Endothelial cell of coronary artery (primary cell): Measurements from ENCODE around the gene CTAGE4. TPM values are rescaled to one million over a fixed set of nuclear protein-coding genes. Genes with fewer than 3 reads are reported as not detected.

Experiments used
- total RNA-seq: library from RNA; depleted of rRNA; stranded (reverse); fragments of >200 nt; gene quantifications from 2 replicates; pipeline ENCODE4 v1.2.3, GENCODE V29; 2014

CTAGE4 gene
- 0.18 and 0.56 TPM in 2 replicates for total RNA-seq

GRCh38 chr7:144183166-144183565, at the start of gene CTAGE4:
Gene CTAGE4, plus strand, starts transcription at chr7:144183466. Its CDS starts 38 bp downstream, at chr7:144183504.

GRCh38 chr7:144195212-144195872, 12.1 kb downstream of the CTAGE4 start, which contains the start of gene ARHGEF35:
Gene ARHGEF35, minus strand, starts transcription at chr7:144195833. Its CDS starts 7,450 bp downstream, at chr7:144188383.

Other genes with a start within 250 kb of the CTAGE4 start
- not detected in 2 replicates for gene OR2F2, start 248.2 kb upstream of the CTAGE4 start, total RNA-seq
- gene OR2F1, start 228.6 kb upstream of the CTAGE4 start, total RNA-seq: not detected in 2 replicates
- 0.09 TPM in 1 of 2 replicates, not detected in the other for gene OR6B1, start 183.1 kb upstream of the CTAGE4 start, total RNA-seq
- not detected in 2 replicates for gene OR2A5, start 134.5 kb upstream of the CTAGE4 start, total RNA-seq
- not detected in 2 replicates for gene OR2A25, start 113.7 kb upstream of the CTAGE4 start, total RNA-seq
- not detected in 2 replicates for gene OR2A12, start 97.2 kb upstream of the CTAGE4 start, total RNA-seq
- gene OR2A2, start 73.9 kb upstream of the CTAGE4 start, total RNA-seq: not detected in 2 replicates
- not detected in 2 replicates for gene OR2A14, start 60.3 kb upstream of the CTAGE4 start, total RNA-seq
- gene ARHGEF35, start 12.4 kb downstream of the CTAGE4 start, total RNA-seq: 0.18 and 0.56 TPM in 2 replicates
- 0.09 TPM in 1 of 2 replicates, not detected in the other for gene OR2A42, start 56.1 kb downstream of the CTAGE4 start, total RNA-seq
- gene OR2A7, start 81.3 kb downstream of the CTAGE4 start, total RNA-seq: under 0.01 and 0.09 TPM in 2 replicates
- not detected in 2 replicates for gene CTAGE8, start 85.8 kb downstream of the CTAGE4 start, total RNA-seq
- under 0.01 TPM in 1 of 2 replicates, not detected in the other for gene OR2A1, start 129.0 kb downstream of the CTAGE4 start, total RNA-seq
- gene ARHGEF5, start 171.9 kb downstream of the CTAGE4 start, total RNA-seq: 0.45 and 0.94 TPM in 2 replicates
- not detected in 2 replicates for gene NOBOX, start 220.2 kb downstream of the CTAGE4 start, total RNA-seq